ENCODE results near the gene LZTR1. TPM values are rescaled to one million over a fixed set of nuclear protein-coding genes. Genes with fewer than 3 reads are reported as not detected.
"Not testable (repeated sequence)": the region's sequence is repeated elsewhere in the genome, so short reads cannot be mapped to it uniquely, and the experiment has no call there.

Gene LZTR1
- total RNA-seq, 1 donor from 2014 or later = 16.7 TPM

GRCh38 chr22:20940186-20940651 is 41.9 kb upstream of the LZTR1 start:
- no peak for TF ChIP-seq CTCF (conservative IDR thresholded peaks at IDR 0.05; ENCODE audit: low read depth, low read length)
- no peak overlapping the region for H3K4me3 ChIP-seq (ENCODE audit: low read depth, low read length)

GRCh38 chr22:20940904-20941385 is 41.2 kb upstream of the LZTR1 start:
- no peak for DNase-seq (ENCODE audit: low read depth)
- TF ChIP-seq CTCF (conservative IDR thresholded peaks at IDR 0.05; ENCODE audit: low read depth, low read length) = no peak
- H3K4me3 ChIP-seq (ENCODE audit: low read depth, low read length) = no peak overlapping the region

More at GRCh38 chr22:20940186-20940651, 41.9 kb upstream of the LZTR1 start:
- DNase-seq (ENCODE audit: low read depth) = no peak

GRCh38 chr22:20942203-20942902 is 39.7 kb upstream of the LZTR1 start:
- DNase-seq (ENCODE audit: low read depth); H3K4me3 ChIP-seq (ENCODE audit: low read depth, low read length): not testable (repeated sequence)

- no peak for DNase-seq (ENCODE audit: low read depth)
- H3K4me3 ChIP-seq (ENCODE audit: low read depth, low read length) = no peak overlapping the region
- TF ChIP-seq CTCF (conservative IDR thresholded peaks at IDR 0.05; ENCODE audit: low read depth, low read length) = no peak
Observed at GRCh38 chr22:20943104-20943933, 38.8 kb upstream of the LZTR1 start.

GRCh38 chr22:20944042-20944441 is 38.1 kb upstream of the LZTR1 start:
- no peak overlapping the region for H3K4me3 ChIP-seq (ENCODE audit: low read depth, low read length)
- no peak for TF ChIP-seq CTCF (conservative IDR thresholded peaks at IDR 0.05; ENCODE audit: low read depth, low read length)
- DNase-seq (ENCODE audit: low read depth) = no peak

- no peak for DNase-seq (ENCODE audit: low read depth)
- no peak overlapping the region for H3K4me3 ChIP-seq (ENCODE audit: low read depth, low read length)
- no peak for TF ChIP-seq CTCF (conservative IDR thresholded peaks at IDR 0.05; ENCODE audit: low read depth, low read length)
Observed at GRCh38 chr22:20945578-20945934, 36.5 kb upstream of the LZTR1 start.

Measured in epithelial cell of proximal tubule (primary cell).